SHP77 (cell line): ENCODE data around the gene R3HDM2.
"Not testable (repeated sequence)": the region's sequence is repeated elsewhere in the genome, so short reads cannot be mapped to it uniquely, and the experiment has no call there.

Source experiments
- DNase-seq, 2 experiments: peaks; one replicate each; lab custom pipeline; 2025; lab: John Stamatoyannopoulos, UW

The R3HDM2 gene

GRCh38 chr12:57426948-57427347, 3.9 kb downstream of the R3HDM2 start:
- DNase-seq, result not testable (repeated sequence)

- DNase-seq, result no peak
Measured at GRCh38 chr12:57420482-57420881, 10.4 kb downstream of the R3HDM2 start.

- DNase-seq, result no peak
Measured at GRCh38 chr12:57419495-57419894, 11.3 kb downstream of the R3HDM2 start.

- DNase-seq, result no peak
Measured at GRCh38 chr12:57418255-57418654, 12.6 kb downstream of the R3HDM2 start.

GRCh38 chr12:57416039-57416996, 14.5 kb downstream of the R3HDM2 start:
- DNase-seq, result no peak

GRCh38 chr12:57415088-57415487, 15.8 kb downstream of the R3HDM2 start:
- DNase-seq, result no peak

GRCh38 chr12:57414160-57414559, 16.7 kb downstream of the R3HDM2 start:
- not testable (repeated sequence) for DNase-seq

GRCh38 chr12:57410534-57410933, 20.3 kb downstream of the R3HDM2 start:
- no peak for DNase-seq

- no peak for DNase-seq
Measured at GRCh38 chr12:57404966-57405640, 25.7 kb downstream of the R3HDM2 start.

GRCh38 chr12:57402156-57402555, 28.7 kb downstream of the R3HDM2 start:
- DNase-seq, result not testable (repeated sequence)

- no peak for DNase-seq
Measured at GRCh38 chr12:57401165-57401564, 29.7 kb downstream of the R3HDM2 start.

- DNase-seq, result not testable (repeated sequence)
Measured at GRCh38 chr12:57399718-57400463, 31.0 kb downstream of the R3HDM2 start.

GRCh38 chr12:57397441-57397840, 33.4 kb downstream of the R3HDM2 start:
- DNase-seq, result no peak

GRCh38 chr12:57395121-57395520, 35.7 kb downstream of the R3HDM2 start:
- no peak for DNase-seq

GRCh38 chr12:57390174-57390573, 40.7 kb downstream of the R3HDM2 start:
- no peak for DNase-seq

GRCh38 chr12:57389033-57389432, 41.8 kb downstream of the R3HDM2 start:
- DNase-seq, result no peak

GRCh38 chr12:57388425-57388824, 42.4 kb downstream of the R3HDM2 start:
- no peak for DNase-seq

GRCh38 chr12:57386187-57386720, 44.6 kb downstream of the R3HDM2 start:
- DNase-seq, result no peak

- no peak for DNase-seq
Measured at GRCh38 chr12:57385586-57385985, 45.3 kb downstream of the R3HDM2 start.

GRCh38 chr12:57384478-57384877, 46.4 kb downstream of the R3HDM2 start:
- DNase-seq, result no peak

GRCh38 chr12:57381693-57382220, 49.1 kb downstream of the R3HDM2 start:
- DNase-seq, result no peak

- no peak for DNase-seq
Measured at GRCh38 chr12:57380300-57380699, 50.5 kb downstream of the R3HDM2 start.
